ENCODE data around the gene QRFP.

Gene QRFP

DNA sequence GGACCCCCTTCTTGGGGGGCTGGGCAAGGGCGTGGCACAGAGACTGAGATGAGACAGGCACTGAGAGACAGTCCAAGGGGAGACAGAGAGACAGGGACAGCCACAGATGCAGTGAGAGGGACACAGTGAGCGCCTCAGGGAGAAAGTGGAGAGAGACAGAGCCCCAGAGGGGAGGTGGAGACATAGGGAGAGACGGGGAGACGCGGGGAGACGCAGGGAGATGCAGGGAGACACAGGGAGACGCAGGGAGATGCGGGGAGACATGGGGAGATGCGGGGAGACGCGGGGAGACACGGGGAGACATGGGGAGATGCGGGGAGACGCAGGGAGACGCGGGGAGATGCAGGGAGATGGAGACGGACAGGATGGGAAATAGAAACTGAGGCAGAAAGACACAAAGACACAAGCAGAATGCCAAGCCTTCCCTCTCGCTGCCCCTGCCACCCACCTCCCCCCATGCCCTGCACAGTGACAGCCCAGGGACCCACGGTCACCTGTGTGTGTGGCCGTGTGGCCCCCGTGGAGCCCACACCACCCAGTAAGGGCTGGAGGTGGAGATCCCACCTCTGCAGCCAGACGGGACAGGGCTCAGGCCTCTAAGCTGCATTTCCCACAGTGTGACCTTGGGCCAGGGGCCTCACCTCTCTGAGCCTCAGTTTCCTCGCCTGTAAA is 33.7 kb upstream of the QRFP start:
- no peaks in the 10 kb centered on the region for H3K9me3 ChIP-seq (ENCODE audit: control insufficient read depth, insufficient read depth, low read depth, low read length)
- no peaks in the 10 kb centered on the region for H3K36me3 ChIP-seq (ENCODE audit: control insufficient read depth in 2 of 2, insufficient read depth in 1 of 2, low read length in 2 of 2)
- POLR2A ChIA-PET, result no interaction called here
- peak; percentile 31 for TF ChIP-seq ZFHX2 (tag by site-specific recombination; conservative IDR thresholded peaks at IDR 0.05)
- TF ChIP-seq GLIS2 (tag by site-specific recombination; IDR thresholded peaks at IDR 0.05), result 0 out of 2 replicates have a peak, but pooled peaks have one; percentile 16
- no peak for TF ChIP-seq GLI4 (tag by site-specific recombination; IDR thresholded peaks at IDR 0.05)
- no peak for TF ChIP-seq ZNF416 (tag by site-specific recombination; IDR thresholded peaks at IDR 0.05)
- TF ChIP-seq, protein P1, sequence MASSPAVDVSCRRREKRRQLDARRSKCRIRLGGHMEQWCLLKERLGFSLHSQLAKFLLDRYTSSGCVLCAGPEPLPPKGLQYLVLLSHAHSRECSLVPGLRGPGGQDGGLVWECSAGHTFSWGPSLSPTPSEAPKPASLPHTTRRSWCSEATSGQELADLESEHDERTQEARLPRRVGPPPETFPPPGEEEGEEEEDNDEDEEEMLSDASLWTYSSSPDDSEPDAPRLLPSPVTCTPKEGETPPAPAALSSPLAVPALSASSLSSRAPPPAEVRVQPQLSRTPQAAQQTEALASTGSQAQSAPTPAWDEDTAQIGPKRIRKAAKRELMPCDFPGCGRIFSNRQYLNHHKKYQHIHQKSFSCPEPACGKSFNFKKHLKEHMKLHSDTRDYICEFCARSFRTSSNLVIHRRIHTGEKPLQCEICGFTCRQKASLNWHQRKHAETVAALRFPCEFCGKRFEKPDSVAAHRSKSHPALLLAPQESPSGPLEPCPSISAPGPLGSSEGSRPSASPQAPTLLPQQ (tag by site-specific recombination; IDR thresholded peaks at IDR 0.05), result no peak
- no peak for TF ChIP-seq ZSCAN16 (tag by site-specific recombination; IDR thresholded peaks at IDR 0.05)
- peak; percentile 41; the same call in 1 of the 2 replicates for TF ChIP-seq EGR2 (tag by site-specific recombination; IDR thresholded peaks at IDR 0.05; ENCODE audit: low read depth)
- no peak for TF ChIP-seq ZNF266 (tag by site-specific recombination; IDR thresholded peaks at IDR 0.05; ENCODE audit: low read depth)
- CTCF ChIA-PET, result no interaction called here
- no peak overlapping the region for H3K27ac ChIP-seq (ENCODE audit: extremely low read depth, low read depth, low read length)
- peaks cover 3% of the 10 kb centered on the region; the same call in 1 of the 2 replicates for H3K4me1 ChIP-seq (ENCODE audit: control insufficient read depth, insufficient read depth, low read length)
- H3K4me3 ChIP-seq (ENCODE audit: low read depth, low read length), result no peak overlapping the region

DNA sequence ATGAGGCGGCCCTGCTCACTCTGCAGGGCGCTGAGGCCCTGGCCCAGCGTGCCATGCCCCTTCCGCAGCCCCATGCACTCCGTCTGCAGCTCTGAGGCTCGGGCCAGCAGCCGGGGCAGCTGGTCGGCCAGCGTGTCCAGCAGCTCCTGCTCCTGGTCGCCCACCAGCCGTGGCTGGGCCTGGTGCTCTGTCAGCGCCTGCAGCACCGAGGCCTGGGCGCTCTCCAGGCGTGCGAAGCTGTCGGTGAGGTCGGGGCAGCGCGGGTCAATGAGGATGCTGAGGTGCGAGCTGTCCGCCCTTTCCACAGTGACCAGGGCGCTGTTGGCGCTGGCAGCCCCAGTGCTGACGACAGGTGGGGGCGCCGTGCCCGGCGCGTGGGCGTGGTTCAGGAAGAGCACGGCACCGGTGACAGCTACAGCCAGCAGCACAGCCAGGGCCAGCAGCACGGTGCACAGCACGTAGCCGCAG is 33.0 kb upstream of the QRFP start:
- Histone ChIP-seq H3K9me3 (ENCODE audit: control insufficient read depth, insufficient read depth, low read depth, low read length) (no peaks in the 10 kb centered on the region), H3K36me3 (ENCODE audit: control insufficient read depth in 2 of 2, insufficient read depth in 1 of 2, low read length in 2 of 2) (no peaks in the 10 kb centered on the region), H3K27ac (ENCODE audit: extremely low read depth, low read depth, low read length) (no peak overlapping the region), H3K4me3 (ENCODE audit: low read depth, low read length) (no peak overlapping the region), H3K4me1 (ENCODE audit: control insufficient read depth, insufficient read depth, low read length) (peaks cover 3% of the 10 kb centered on the region; the same call in 1 of the 2 replicates)
- ChIA-PET POLR2A (no interaction called here), CTCF (interaction anchor here (0.7 to 3.2 kb wide), 5 partner anchors 60 to 469 kb away, joined by 3 to 21 read pairs (median 5); no protein-coding TSS in a partner anchor)
- no peak for TF ChIP-seq ZNF19 (tag by site-specific recombination; IDR thresholded peaks at IDR 0.05; ENCODE audit: low read depth)
- TF ChIP-seq, protein P2, sequence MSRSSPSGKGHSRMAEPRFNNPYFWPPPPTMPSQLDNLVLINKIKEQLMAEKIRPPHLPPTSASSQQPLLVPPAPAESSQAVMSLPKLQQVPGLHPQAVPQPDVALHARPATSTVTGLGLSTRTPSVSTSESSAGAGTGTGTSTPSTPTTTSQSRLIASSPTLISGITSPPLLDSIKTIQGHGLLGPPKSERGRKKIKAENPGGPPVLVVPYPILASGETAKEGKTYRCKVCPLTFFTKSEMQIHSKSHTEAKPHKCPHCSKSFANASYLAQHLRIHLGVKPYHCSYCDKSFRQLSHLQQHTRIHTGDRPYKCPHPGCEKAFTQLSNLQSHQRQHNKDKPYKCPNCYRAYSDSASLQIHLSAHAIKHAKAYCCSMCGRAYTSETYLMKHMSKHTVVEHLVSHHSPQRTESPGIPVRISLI (tag by site-specific recombination; IDR thresholded peaks at IDR 0.05), result no peak
- TF ChIP-seq ZNF366 (tag by site-specific recombination; conservative IDR thresholded peaks at IDR 0.05), result no peak
- TF ChIP-seq ZNF610 (tag by site-specific recombination; IDR thresholded peaks at IDR 0.05; ENCODE audit: borderline replicate concordance), result no peak
- no peak for TF ChIP-seq ZNF132 (tag by site-specific recombination; IDR thresholded peaks at IDR 0.05; ENCODE audit: borderline replicate concordance)
- no peak for TF ChIP-seq ZNF48 (tag by site-specific recombination; IDR thresholded peaks at IDR 0.05)
- TF ChIP-seq KLF10 (tag by site-specific recombination; IDR thresholded peaks at IDR 0.05), result no peak
- TF ChIP-seq ZNF121 (tag by site-specific recombination; IDR thresholded peaks at IDR 0.05), result no peak
- no peak for TF ChIP-seq SP2 (tag by site-specific recombination; IDR thresholded peaks at IDR 0.05)
- TF ChIP-seq, protein P3, sequence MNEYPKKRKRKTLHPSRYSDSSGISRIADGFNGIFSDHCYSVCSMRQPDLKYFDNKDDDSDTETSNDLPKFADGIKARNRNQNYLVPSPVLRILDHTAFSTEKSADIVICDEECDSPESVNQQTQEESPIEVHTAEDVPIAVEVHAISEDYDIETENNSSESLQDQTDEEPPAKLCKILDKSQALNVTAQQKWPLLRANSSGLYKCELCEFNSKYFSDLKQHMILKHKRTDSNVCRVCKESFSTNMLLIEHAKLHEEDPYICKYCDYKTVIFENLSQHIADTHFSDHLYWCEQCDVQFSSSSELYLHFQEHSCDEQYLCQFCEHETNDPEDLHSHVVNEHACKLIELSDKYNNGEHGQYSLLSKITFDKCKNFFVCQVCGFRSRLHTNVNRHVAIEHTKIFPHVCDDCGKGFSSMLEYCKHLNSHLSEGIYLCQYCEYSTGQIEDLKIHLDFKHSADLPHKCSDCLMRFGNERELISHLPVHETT (tag by site-specific recombination; IDR thresholded peaks at IDR 0.05), result no peak
- TF ChIP-seq, protein P4, sequence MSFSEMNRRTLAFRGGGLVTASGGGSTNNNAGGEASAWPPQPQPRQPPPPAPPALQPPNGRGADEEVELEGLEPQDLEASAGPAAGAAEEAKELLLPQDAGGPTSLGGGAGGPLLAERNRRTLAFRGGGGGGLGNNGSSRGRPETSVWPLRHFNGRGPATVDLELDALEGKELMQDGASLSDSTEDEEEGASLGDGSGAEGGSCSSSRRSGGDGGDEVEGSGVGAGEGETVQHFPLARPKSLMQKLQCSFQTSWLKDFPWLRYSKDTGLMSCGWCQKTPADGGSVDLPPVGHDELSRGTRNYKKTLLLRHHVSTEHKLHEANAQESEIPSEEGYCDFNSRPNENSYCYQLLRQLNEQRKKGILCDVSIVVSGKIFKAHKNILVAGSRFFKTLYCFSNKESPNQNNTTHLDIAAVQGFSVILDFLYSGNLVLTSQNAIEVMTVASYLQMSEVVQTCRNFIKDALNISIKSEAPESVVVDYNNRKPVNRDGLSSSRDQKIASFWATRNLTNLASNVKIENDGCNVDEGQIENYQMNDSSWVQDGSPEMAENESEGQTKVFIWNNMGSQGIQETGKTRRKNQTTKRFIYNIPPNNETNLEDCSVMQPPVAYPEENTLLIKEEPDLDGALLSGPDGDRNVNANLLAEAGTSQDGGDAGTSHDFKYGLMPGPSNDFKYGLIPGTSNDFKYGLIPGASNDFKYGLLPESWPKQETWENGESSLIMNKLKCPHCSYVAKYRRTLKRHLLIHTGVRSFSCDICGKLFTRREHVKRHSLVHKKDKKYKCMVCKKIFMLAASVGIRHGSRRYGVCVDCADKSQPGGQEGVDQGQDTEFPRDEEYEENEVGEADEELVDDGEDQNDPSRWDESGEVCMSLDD (tag by site-specific recombination; IDR thresholded peaks at IDR 0.05), result no peak
- TF ChIP-seq ZNF530 (tag by site-specific recombination; IDR thresholded peaks at IDR 0.05; ENCODE audit: low read depth), result no peak
- TF ChIP-seq ZFHX2 (tag by site-specific recombination; conservative IDR thresholded peaks at IDR 0.05), result peak; percentile 31; the same call in 1 of the 2 replicates
- TF ChIP-seq ZNF133 (tag by site-specific recombination; IDR thresholded peaks at IDR 0.05), result no peak
- no peak for TF ChIP-seq ZNF629 (tag by site-specific recombination; IDR thresholded peaks at IDR 0.05)
- no peak for TF ChIP-seq ZNF843 (tag by site-specific recombination; IDR thresholded peaks at IDR 0.05)
- TF ChIP-seq SCRT2 (tag by site-specific recombination; IDR thresholded peaks at IDR 0.05), result 0 out of 2 replicates have a peak, but pooled peaks have one; percentile 60

Measured in HEK293 (cell line).